DOHH2 (cell line): ENCODE data around the gene MARCHF3.

Source experiments
- CTCF ChIP-seq: fragments of 200-600 bp; sonication (generic); IDR thresholded peaks from one replicate; pipeline ENCODE4 v1.5.1; 2014; ENCODE audit warnings: antibody characterized with exemption, mild to moderate bottlenecking, low read depth, low read length; ENCODE audit not compliant: poor library complexity, severe bottlenecking
- EZH2phosphoT487 ChIP-seq: fragments of 200-600 bp; sonication (generic); IDR thresholded peaks from 2 replicates; pipeline ENCODE4 v1.6.1; 2017; ENCODE audit warnings: borderline replicate concordance, mild to moderate bottlenecking, antibody characterized with exemption, low read length, moderate library complexity, mixed read lengths

- TF ChIP-seq CTCF (no peak), EZH2phosphoT487 (no peak)
Measured at GRCh38 chr5:127077366-127077765, 47.0 kb upstream of the MARCHF3 start.
